ENCODE measurements around the gene TRRAP.
"Not testable (repeated sequence)": the region's sequence is repeated elsewhere in the genome, so short reads cannot be mapped to it uniquely, and the experiment has no call there.

Gene TRRAP

DNA sequence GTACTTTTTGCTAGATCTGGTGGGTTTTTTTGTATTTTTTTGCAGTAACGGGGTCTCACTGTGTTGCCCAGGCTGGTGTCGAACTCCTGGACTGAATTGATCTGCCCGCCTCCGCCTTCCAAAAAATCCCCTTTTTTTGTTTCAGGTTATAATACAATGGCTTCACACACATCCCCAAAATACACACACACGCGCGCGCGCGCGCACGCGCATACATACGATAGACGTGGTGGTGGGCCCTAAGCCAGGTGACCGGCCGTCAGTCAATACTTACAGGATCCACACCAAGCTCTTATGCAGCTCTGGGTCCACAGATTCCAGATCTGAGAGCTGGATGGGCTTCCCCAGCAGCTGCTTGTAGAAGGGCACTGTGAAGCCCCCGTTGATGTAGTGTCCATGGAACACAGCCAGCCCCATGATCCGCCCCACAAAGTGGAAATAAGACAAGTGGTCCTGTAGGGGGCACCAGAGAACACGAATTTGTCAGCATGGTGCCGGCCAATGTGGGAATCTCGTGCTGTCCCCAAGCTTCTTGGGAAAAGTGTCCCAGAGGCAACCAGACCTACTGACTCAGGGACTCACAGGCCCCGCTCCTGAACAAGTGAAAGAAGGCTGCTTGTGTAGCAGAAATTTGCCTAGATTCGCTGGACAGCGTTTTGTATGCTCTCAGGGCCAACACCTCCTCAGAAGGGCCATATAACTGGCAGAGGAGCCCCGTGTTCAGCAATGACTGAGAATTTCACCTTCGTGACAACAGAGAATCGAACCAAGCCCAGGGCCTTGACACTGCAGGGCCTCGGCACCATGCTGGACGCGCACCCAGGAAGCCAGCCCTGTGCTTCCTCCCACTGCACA is 162.0 kb downstream of the TRRAP start:
- Histone ChIP-seq H3K27me3 (ENCODE audit: insufficient read depth, low read length) (no peaks in the 10 kb centered on the region), H2AFZ (ENCODE audit: low read depth, low read length) (no peak overlapping the region), H3K4me3 (ENCODE audit: low read length) (no peak overlapping the region), H3K36me3 (ENCODE audit: insufficient read depth, low read length) (peaks cover 74% of the 10 kb centered on the region), H3K9me3 (ENCODE audit: low read length) (no peaks in the 10 kb centered on the region), H3K4me1 (ENCODE audit: insufficient read depth, low read length) (no peaks in the 10 kb centered on the region)

DNA sequence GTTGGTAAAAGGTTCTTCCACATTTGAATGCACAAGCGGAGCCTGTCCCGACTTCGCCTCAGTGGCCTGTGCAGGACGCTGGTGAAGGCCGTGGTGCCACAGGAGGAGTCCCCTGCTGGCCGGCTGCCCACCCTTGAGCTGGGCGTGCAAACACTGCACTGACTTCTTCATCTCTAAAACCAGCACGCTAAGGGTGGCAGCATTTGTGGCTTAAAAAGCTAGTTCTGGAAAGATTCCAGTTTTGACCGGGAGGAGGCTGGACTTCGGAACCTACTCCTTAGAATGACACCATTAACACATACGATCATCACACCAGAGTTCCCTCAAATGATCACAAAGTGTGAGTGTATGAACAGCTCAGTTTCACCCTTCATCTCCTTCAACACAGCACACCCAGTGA is 163.2 kb downstream of the TRRAP start:
- Histone ChIP-seq H3K36me3 (ENCODE audit: insufficient read depth, low read length) (peaks cover 69% of the 10 kb centered on the region), H3K27me3 (ENCODE audit: insufficient read depth, low read length) (no peaks in the 10 kb centered on the region), H2AFZ (ENCODE audit: low read depth, low read length) (no peak overlapping the region), H3K4me3 (ENCODE audit: low read length) (no peak overlapping the region), H3K4me1 (ENCODE audit: insufficient read depth, low read length) (no peaks in the 10 kb centered on the region), H3K9me3 (ENCODE audit: low read length) (no peaks in the 10 kb centered on the region)

DNA sequence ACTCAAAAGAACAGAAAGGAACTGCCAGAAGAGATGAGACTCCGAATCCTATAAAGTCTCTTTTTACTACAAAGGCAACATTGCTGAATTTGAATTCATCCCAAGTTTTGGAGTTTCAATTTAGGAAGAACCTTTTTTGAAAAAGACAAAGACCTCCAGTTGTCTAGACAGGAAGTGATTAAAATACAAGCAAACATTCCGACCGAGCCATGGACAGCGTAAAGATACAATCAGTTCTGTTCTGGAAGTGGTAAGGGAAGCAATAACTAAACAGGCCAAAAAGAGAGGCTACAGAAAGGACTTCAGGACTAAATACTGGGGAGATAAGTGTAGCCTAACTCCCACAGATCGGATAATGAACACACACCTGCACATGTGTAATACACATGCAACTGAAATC is 164.6 kb downstream of the TRRAP start:
- Histone ChIP-seq H3K4me1 (ENCODE audit: insufficient read depth, low read length) (no peaks in the 10 kb centered on the region), H3K36me3 (ENCODE audit: insufficient read depth, low read length) (peaks cover 71% of the 10 kb centered on the region), H3K9me3 (ENCODE audit: low read length) (no peaks in the 10 kb centered on the region), H3K4me3 (ENCODE audit: low read length) (no peak overlapping the region), H2AFZ (ENCODE audit: low read depth, low read length) (no peak overlapping the region), H3K27me3 (ENCODE audit: insufficient read depth, low read length) (no peaks in the 10 kb centered on the region)

DNA sequence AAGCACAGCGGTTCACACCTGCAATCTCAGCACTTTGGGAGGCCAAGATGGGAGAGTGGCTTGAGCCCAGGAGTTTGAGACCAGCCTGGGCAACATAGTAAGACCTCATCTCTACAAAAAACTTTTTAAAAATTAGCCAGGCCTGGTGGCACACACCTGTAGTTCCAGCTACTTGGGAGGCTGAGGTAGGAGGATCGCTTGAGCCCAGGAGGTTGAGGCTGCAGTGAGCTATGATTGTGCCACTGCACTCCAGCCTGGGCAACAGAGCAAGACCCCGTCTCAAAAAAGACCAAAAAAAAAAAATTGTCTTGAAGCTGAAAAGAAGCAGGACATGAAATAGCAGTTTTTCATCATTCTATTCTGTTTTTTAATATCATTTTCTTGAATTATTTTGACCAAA is 166.5 kb downstream of the TRRAP start:
- not testable (repeated sequence) for H2AFZ ChIP-seq (ENCODE audit: low read depth, low read length); H3K27me3 ChIP-seq (ENCODE audit: insufficient read depth, low read length); H3K4me1 ChIP-seq (ENCODE audit: insufficient read depth, low read length); H3K9me3 ChIP-seq (ENCODE audit: low read length); H3K4me3 ChIP-seq (ENCODE audit: low read length)
- H3K36me3 ChIP-seq (ENCODE audit: insufficient read depth, low read length), result peaks cover 72% of the 10 kb centered on the region

DNA sequence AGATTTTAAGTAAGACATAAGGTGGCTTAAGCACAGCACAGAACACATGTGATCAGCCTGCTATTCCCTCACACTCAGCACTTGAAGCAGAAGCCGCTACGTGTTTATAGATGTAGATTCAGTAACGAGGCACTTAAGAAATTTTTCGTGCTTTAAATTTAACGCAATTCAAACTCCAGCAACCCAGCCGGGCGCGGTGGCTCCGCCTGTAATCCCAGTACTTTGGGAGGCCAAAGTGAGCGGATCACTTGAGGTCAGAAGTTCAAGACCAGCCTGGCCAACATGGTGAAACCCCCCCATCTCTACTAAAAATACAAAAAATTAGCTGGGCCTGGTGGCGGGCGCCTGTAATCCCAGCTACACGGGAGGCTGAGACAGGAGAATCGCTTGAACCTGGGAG is 167.9 kb downstream of the TRRAP start:
- H2AFZ ChIP-seq (ENCODE audit: low read depth, low read length); H3K9me3 ChIP-seq (ENCODE audit: low read length); H3K27me3 ChIP-seq (ENCODE audit: insufficient read depth, low read length); H3K4me1 ChIP-seq (ENCODE audit: insufficient read depth, low read length); H3K4me3 ChIP-seq (ENCODE audit: low read length): not testable (repeated sequence)
- H3K36me3 ChIP-seq (ENCODE audit: insufficient read depth, low read length), result peaks cover 77% of the 10 kb centered on the region

- Histone ChIP-seq H3K4me3 (ENCODE audit: low read length) (no peak overlapping the region), H3K36me3 (ENCODE audit: insufficient read depth, low read length) (peaks cover 77% of the 10 kb centered on the region), H3K9me3 (ENCODE audit: low read length) (no peaks in the 10 kb centered on the region), H3K27me3 (ENCODE audit: insufficient read depth, low read length) (no peaks in the 10 kb centered on the region), H2AFZ (ENCODE audit: low read depth, low read length) (no peak overlapping the region), H3K4me1 (ENCODE audit: insufficient read depth, low read length) (no peaks in the 10 kb centered on the region)
Observed at GRCh38 chr7:99046722-99047121, 168.4 kb downstream of the TRRAP start.

DNA sequence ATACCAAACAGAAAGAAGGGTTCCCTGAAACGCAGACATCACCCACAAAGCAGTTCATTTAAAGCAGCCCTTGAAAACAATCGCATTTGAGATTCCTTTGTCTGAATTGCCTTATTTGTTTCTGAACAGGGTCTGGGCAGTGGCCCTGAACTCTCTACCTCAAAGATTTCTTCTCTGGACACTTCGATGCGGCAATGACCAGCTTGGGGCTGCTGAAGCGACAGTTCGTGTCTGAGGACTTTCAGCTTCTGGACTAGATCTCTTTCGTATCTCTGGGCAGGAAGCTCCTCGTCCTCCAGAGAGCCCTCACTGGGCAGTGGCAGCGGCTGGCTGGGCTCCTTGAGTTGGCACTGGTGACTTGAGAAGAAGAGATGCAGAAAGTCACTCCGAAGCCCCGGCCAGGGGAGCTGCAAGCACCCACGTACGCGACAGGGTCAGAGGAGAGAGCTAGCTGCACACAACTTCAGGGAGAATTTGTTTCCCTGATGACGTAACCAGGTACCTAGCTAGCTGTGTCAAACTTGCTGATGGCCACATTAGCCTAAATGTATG is 169.3 kb downstream of the TRRAP start:
- H3K36me3 ChIP-seq (ENCODE audit: insufficient read depth, low read length), result peaks cover 81% of the 10 kb centered on the region
- no peaks in the 10 kb centered on the region for H3K27me3 ChIP-seq (ENCODE audit: insufficient read depth, low read length)
- H3K9me3 ChIP-seq (ENCODE audit: low read length), result no peaks in the 10 kb centered on the region
- H3K4me1 ChIP-seq (ENCODE audit: insufficient read depth, low read length), result no peaks in the 10 kb centered on the region
- H3K4me3 ChIP-seq (ENCODE audit: low read length), result no peak overlapping the region
- H2AFZ ChIP-seq (ENCODE audit: low read depth, low read length), result no peak overlapping the region

DNA sequence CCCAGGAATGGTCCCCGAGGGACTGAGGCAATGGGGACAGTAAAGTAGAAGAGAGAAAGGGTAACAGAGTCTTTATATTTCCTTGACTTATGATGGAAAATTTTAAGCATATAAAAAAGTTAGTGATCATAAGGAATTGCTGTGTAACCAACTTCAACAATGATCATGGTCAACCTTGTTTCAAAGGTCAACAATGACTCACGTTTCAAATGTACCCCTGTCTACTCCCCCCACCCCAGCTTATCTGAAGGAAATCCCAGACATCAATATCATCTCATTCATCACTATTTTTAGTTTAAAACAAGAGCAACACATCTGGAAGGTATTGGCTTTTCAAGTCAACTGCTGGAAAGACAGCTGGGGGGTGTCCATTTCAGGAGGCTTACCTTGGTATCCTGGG is 172.6 kb downstream of the TRRAP start:
- Histone ChIP-seq H3K36me3 (ENCODE audit: insufficient read depth, low read length) (peaks cover 80% of the 10 kb centered on the region), H3K4me1 (ENCODE audit: insufficient read depth, low read length) (no peaks in the 10 kb centered on the region), H3K4me3 (ENCODE audit: low read length) (no peak overlapping the region), H3K27me3 (ENCODE audit: insufficient read depth, low read length) (no peaks in the 10 kb centered on the region), H3K9me3 (ENCODE audit: low read length) (no peaks in the 10 kb centered on the region), H2AFZ (ENCODE audit: low read depth, low read length) (no peak overlapping the region)

DNA sequence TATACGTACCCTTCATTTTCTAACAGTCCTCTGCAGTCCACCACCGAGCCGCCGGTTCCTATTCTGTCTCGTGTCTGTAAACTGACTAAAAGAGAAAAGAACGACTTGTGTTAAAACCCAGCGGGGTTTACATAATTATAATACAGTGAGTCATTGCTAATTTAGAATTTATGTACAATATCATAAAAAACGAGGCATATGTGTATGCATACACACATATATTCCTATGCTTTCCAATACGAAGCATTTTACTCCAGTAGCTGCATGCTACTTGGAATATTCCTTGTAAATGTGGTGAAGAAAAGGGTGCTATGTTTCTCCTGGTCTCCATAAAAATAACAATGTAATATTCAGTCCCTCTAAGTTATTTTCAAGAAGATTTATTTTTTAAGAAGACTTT is 176.4 kb downstream of the TRRAP start:
- no peaks in the 10 kb centered on the region for H3K4me1 ChIP-seq (ENCODE audit: insufficient read depth, low read length)
- H3K9me3 ChIP-seq (ENCODE audit: low read length), result no peaks in the 10 kb centered on the region
- no peak overlapping the region for H2AFZ ChIP-seq (ENCODE audit: low read depth, low read length)
- peaks cover 62% of the 10 kb centered on the region for H3K36me3 ChIP-seq (ENCODE audit: insufficient read depth, low read length)
- H3K4me3 ChIP-seq (ENCODE audit: low read length), result no peak overlapping the region
- no peaks in the 10 kb centered on the region for H3K27me3 ChIP-seq (ENCODE audit: insufficient read depth, low read length)

- H3K4me1 ChIP-seq (ENCODE audit: insufficient read depth, low read length), result no peaks in the 10 kb centered on the region
- no peak overlapping the region for H3K4me3 ChIP-seq (ENCODE audit: low read length)
- no peaks in the 10 kb centered on the region for H3K27me3 ChIP-seq (ENCODE audit: insufficient read depth, low read length)
- H3K9me3 ChIP-seq (ENCODE audit: low read length), result no peaks in the 10 kb centered on the region
- H3K36me3 ChIP-seq (ENCODE audit: insufficient read depth, low read length), result peaks cover 12% of the 10 kb centered on the region
- H2AFZ ChIP-seq (ENCODE audit: low read depth, low read length), result no peak overlapping the region
Observed at GRCh38 chr7:99061001-99061776, 182.9 kb downstream of the TRRAP start.
